T-cell (primary cell): ENCODE data around the gene JAGN1. TPM values are rescaled to one million over a fixed set of nuclear protein-coding genes. Genes with fewer than 3 reads are reported as not detected.

ENCODE experiments used
- total RNA-seq, 35 experiments: library from RNA in 6 of 35; stranded (reverse) in 6 of 35; fragments of 120-200 nt in 1 of 35; gene quantifications; one replicate each; pipeline versions ENCODE4 v1.2.1 to v1.2.4 and lab custom pipeline; 2013 to 2026

The JAGN1 gene
- total RNA-seq, 5 donors from 2014 or later (not counting 1 experiment from before 2014, with no cell fraction given): 16.9 to 28.6 (median 23.7) TPM

Other genes starting within 250 kb of the JAGN1 start
- gene MTMR14, start 241.1 kb upstream of the JAGN1 start, total RNA-seq: 10 to 100 TPM; 63.6 to 80.4 (median 71.2) TPM
- 1 to 10 TPM in 1 of 5 donors, under 1 TPM in 3, not detected in 1; 0.19 to 1.5 (median 0.24) TPM for gene CPNE9, start 186.8 kb upstream of the JAGN1 start, total RNA-seq
- gene BRPF1, start 158.9 kb upstream of the JAGN1 start, total RNA-seq: 10 to 100 TPM; 28.6 to 46.3 (median 39.0) TPM
- gene OGG1, start 140.7 kb upstream of the JAGN1 start, total RNA-seq: 10 to 100 TPM; 18.3 to 41.3 (median 38.1) TPM
- gene CAMK1, start 120.7 kb upstream of the JAGN1 start, total RNA-seq: 1 to 10 TPM; 1.1 to 1.7 (median 1.3) TPM
- gene TADA3, start 98.1 kb upstream of the JAGN1 start, total RNA-seq: 10 to 100 TPM; 29.1 to 46.5 (median 41.1) TPM
- gene ARPC4, start 97.5 kb upstream of the JAGN1 start, total RNA-seq: 100 to 1,000 TPM; 144 to 160 (median 147) TPM
- 10 to 100 TPM; 59.8 to 94.9 (median 67.4) TPM for gene TTLL3, start 80.3 kb upstream of the JAGN1 start, total RNA-seq
- 10 to 100 TPM; 23.6 to 70.5 (median 64.7) TPM for gene RPUSD3, start 46.6 kb upstream of the JAGN1 start, total RNA-seq
- gene CIDEC, start 10.4 kb upstream of the JAGN1 start, total RNA-seq: under 1 TPM in 1 of 5 donors, not detected in 4; 0.66 TPM
- gene IL17RE, start 12.2 kb downstream of the JAGN1 start, total RNA-seq: 1 to 10 TPM in 4 of 5 donors, under 1 TPM in 1; 0.68 to 5.1 (median 1.9) TPM
- gene IL17RC, start 26.5 kb downstream of the JAGN1 start, total RNA-seq: 1 to 10 TPM in 2 of 5 donors, under 1 TPM in 3; 0.54 to 1.2 (median 0.80) TPM
- 10 to 100 TPM; 23.0 to 55.2 (median 48.0) TPM for gene CRELD1, start 43.2 kb downstream of the JAGN1 start, total RNA-seq
- 10 to 100 TPM in 2 of 5 donors, 1 to 10 TPM in 3; 6.6 to 10.5 (median 9.2) TPM for gene PRRT3, start 61.8 kb downstream of the JAGN1 start, total RNA-seq
- gene EMC3, start 96.2 kb downstream of the JAGN1 start, total RNA-seq: 10 to 100 TPM; 33.8 to 47.7 (median 36.6) TPM
- 10 to 100 TPM; 15.4 to 22.5 (median 18.2) TPM for gene FANCD2, start 135.8 kb downstream of the JAGN1 start, total RNA-seq
- gene FANCD2OS, start 217.6 kb downstream of the JAGN1 start, total RNA-seq: not detected
- 10 to 100 TPM; 53.9 to 74.9 (median 60.9) TPM for gene BRK1, start 225.1 kb downstream of the JAGN1 start, total RNA-seq